SK-N-MC (cell line): ENCODE data around the gene GRPR.

Source experiments
- EZH2 ChIP-seq: fragments of 200-600 bp; sonication (generic); IDR thresholded peaks from one replicate; pipeline ENCODE4 v1.6.1; 2017; ENCODE audit warnings: antibody characterized with exemption
- FOXP2 ChIP-seq: optimal IDR thresholded peaks from 2 replicates; pipeline ENCODE3; 2011; ENCODE audit warnings: mild to moderate bottlenecking, moderate library complexity; ENCODE audit not compliant: insufficient read depth; ENCODE audit errors: extremely low read length, control extremely low read depth
- POLR2AphosphoS5 ChIP-seq: IDR thresholded peaks from 2 replicates; pipeline ENCODE4 v1.6.1; 2012; ENCODE audit warnings: mild to moderate bottlenecking, low read depth, low read length, borderline replicate concordance

- TF ChIP-seq POLR2AphosphoS5 (no peak), EZH2 (no peak), FOXP2 (no peak)
Observed at GRCh38 chrX:16112428-16112827, 10.9 kb upstream of the GRPR start.
